WTC11 (cell line): ENCODE data around the gene PIK3C2G. TPM values are rescaled to one million over a fixed set of nuclear protein-coding genes. Genes with fewer than 3 reads are reported as not detected.
"Not testable (repeated sequence)": the region's sequence is repeated elsewhere in the genome, so short reads cannot be mapped to it uniquely, and the experiment has no call there.

ENCODE experiments used
- ATAC-seq: fragments of 200-7000 bp; cut with Tn5 transposase; 2 replicates; pipeline ENCODE4 v1.10.0; 2021; ENCODE audit warnings: mild to moderate bottlenecking, moderate library complexity
- CTCF ChIA-PET: fragments of 300-600 bp; sonication (Branson Sonifier 250); formaldehyde crosslinking; loops from one replicate; lab custom pipeline; 2021; ENCODE audit warnings: antibody characterized with exemption; lab: Charles Lee
- POLR2A ChIA-PET: fragments of 350-600 bp; sonication (Branson Sonifier 250); formaldehyde crosslinking; loops from one replicate; lab custom pipeline; 2021; ENCODE audit warnings: antibody characterized with exemption; lab: Charles Lee
- DNase-seq: peaks from one replicate; pipeline ENCODE4 v3.0.0; 2021; ENCODE audit warnings: low spot score
- H3K27ac Mint-ChIP-seq: 2 replicates; pipeline ENCODE4 v1.8.0; 2021; ENCODE audit warnings: mixed read lengths
- H3K27me3 Mint-ChIP-seq: 2 replicates; pipeline ENCODE4 v1.8.0; 2021; ENCODE audit warnings: low read depth, mild to moderate bottlenecking, moderate library complexity, mixed read lengths
- H3K36me3 Mint-ChIP-seq: 2 replicates; pipeline ENCODE4 v1.8.0; 2021; ENCODE audit warnings: mixed read lengths
- H3K4me1 Mint-ChIP-seq: 2 replicates; pipeline ENCODE4 v1.8.0; 2022; ENCODE audit warnings: mixed read lengths
- H3K4me3 Mint-ChIP-seq: 2 replicates; pipeline ENCODE4 v1.8.0; 2021; ENCODE audit warnings: mild to moderate bottlenecking, moderate library complexity, mixed read lengths
- H3K9me3 Mint-ChIP-seq: 2 replicates; pipeline ENCODE4 v1.8.0; 2021; ENCODE audit warnings: mixed read lengths
- ATF1 ChIP-seq: sonication (generic); formaldehyde crosslinking; IDR thresholded peaks from 2 replicates; pipeline ENCODE4 v1.8.1; 2023; ENCODE audit warnings: mild to moderate bottlenecking, moderate library complexity, missing genetic modification reagents
- ATF2 ChIP-seq: sonication (generic); formaldehyde crosslinking; IDR thresholded peaks from 2 replicates; pipeline ENCODE4 v1.8.1; 2022; ENCODE audit warnings: low read depth, missing genetic modification reagents, borderline replicate concordance
- GRHL2 ChIP-seq: fragments of 250-450 bp; sonication (Bioruptor Pico); IDR thresholded peaks from 2 replicates; pipeline ENCODE4 v1.8.0; 2022; ENCODE audit warnings: mild to moderate bottlenecking, moderate library complexity; ENCODE audit not compliant: insufficient replicate concordance, severe bottlenecking
- MAX ChIP-seq: sonication (generic); formaldehyde crosslinking; IDR thresholded peaks from 2 replicates; pipeline ENCODE4 v1.8.0; 2022; ENCODE audit warnings: mild to moderate bottlenecking, missing genetic modification reagents
- MXD4 ChIP-seq: fragments of 250-450 bp; sonication (Bioruptor Pico); IDR thresholded peaks from 2 replicates; pipeline ENCODE4 v1.8.0; 2021; ENCODE audit warnings: mild to moderate bottlenecking, moderate library complexity, borderline replicate concordance
- MYBL2 ChIP-seq: sonication (generic); formaldehyde crosslinking; IDR thresholded peaks from 2 replicates; pipeline ENCODE4 v1.8.1; 2023; ENCODE audit warnings: mild to moderate bottlenecking, moderate library complexity, missing genetic modification reagents
- NFE2L1 ChIP-seq: sonication (generic); formaldehyde crosslinking; IDR thresholded peaks from 2 replicates; pipeline ENCODE4 v1.8.1; 2023; ENCODE audit warnings: missing genetic modification reagents
- PRRX2 ChIP-seq: fragments of 250-450 bp; sonication (Bioruptor Pico); IDR thresholded peaks from 2 replicates; pipeline ENCODE4 v1.8.0; 2021; ENCODE audit warnings: mild to moderate bottlenecking
- SP1 ChIP-seq: sonication (generic); formaldehyde crosslinking; conservative IDR thresholded peaks from 2 replicates; pipeline ENCODE4 v1.8.1; 2022; ENCODE audit warnings: missing genetic modification reagents
- TP53 ChIP-seq: sonication (generic); formaldehyde crosslinking; IDR thresholded peaks from 2 replicates; pipeline ENCODE4 v1.8.1; 2023; ENCODE audit warnings: mild to moderate bottlenecking, missing genetic modification reagents
- ZNF263 ChIP-seq: sonication (generic); formaldehyde crosslinking; IDR thresholded peaks from 2 replicates; pipeline ENCODE4 v1.8.1; 2022; ENCODE audit warnings: low read depth, mild to moderate bottlenecking, moderate library complexity, missing genetic modification reagents
- ZNF423 ChIP-seq: fragments of 250-450 bp; sonication (Bioruptor Pico); IDR thresholded peaks from 2 replicates; pipeline ENCODE4 v2.1.2; 2022; ENCODE audit warnings: mild to moderate bottlenecking, moderate library complexity
- ZNF532 ChIP-seq: fragments of 250-450 bp; sonication (Bioruptor Pico); IDR thresholded peaks from 2 replicates; pipeline ENCODE4 v1.9.0; 2021; ENCODE audit warnings: mild to moderate bottlenecking, borderline replicate concordance
- total RNA-seq: library from RNA; stranded (reverse); gene quantifications from 3 replicates; pipeline ENCODE4 v1.2.3, GENCODE V29; 2021
- TF ChIP-seq, protein P1 (sequence below): sonication (generic); formaldehyde crosslinking; IDR thresholded peaks from 2 replicates; pipeline ENCODE4 v1.8.0; 2023; ENCODE audit warnings: mild to moderate bottlenecking, missing genetic modification reagents
- TF ChIP-seq, protein P2 (sequence below): sonication (generic); formaldehyde crosslinking; conservative IDR thresholded peaks from 2 replicates; pipeline ENCODE4 v1.8.1; 2023; ENCODE audit warnings: mild to moderate bottlenecking, low read depth, missing genetic modification reagents, moderate library complexity
- TF ChIP-seq, protein P3 (sequence below): sonication (generic); formaldehyde crosslinking; IDR thresholded peaks from 2 replicates; pipeline ENCODE4 v1.8.1; 2022; ENCODE audit warnings: mild to moderate bottlenecking, missing genetic modification reagents, moderate library complexity, borderline replicate concordance

Gene PIK3C2G
- total RNA-seq, 1 experiment from 2014 or later, result not detected

DNA sequence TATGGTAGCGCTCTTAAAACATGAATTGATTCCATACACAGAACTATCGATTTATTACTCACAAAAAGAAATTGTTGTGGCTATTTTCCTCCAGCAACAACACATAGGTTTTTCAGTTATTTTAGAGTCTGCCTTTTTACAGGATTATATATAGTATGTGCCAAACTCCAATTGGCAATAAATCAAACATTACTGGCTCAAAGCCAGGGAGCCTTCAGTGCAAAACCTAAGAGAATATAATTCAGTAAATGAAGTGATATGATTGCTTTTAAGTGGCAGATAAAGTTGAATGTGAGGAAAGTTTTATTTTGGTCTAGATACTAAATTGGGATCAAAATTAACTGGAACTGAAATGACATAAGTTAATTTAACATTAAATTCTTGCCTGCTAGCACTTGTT, 234.8 kb downstream of the PIK3C2G start:
- ATAC-seq (no peak), DNase-seq (no peak)
- no peak overlapping the region for H3K27ac Mint-ChIP-seq
- H3K9me3 Mint-ChIP-seq, result peaks cover 5% of the 10 kb centered on the region
- H3K27me3 Mint-ChIP-seq, result no peaks in the 10 kb centered on the region
- ChIA-PET POLR2A (no interaction called here), CTCF (no interaction called here)
- no peaks in the 10 kb centered on the region for H3K4me1 Mint-ChIP-seq
- TF ChIP-seq, protein P1, sequence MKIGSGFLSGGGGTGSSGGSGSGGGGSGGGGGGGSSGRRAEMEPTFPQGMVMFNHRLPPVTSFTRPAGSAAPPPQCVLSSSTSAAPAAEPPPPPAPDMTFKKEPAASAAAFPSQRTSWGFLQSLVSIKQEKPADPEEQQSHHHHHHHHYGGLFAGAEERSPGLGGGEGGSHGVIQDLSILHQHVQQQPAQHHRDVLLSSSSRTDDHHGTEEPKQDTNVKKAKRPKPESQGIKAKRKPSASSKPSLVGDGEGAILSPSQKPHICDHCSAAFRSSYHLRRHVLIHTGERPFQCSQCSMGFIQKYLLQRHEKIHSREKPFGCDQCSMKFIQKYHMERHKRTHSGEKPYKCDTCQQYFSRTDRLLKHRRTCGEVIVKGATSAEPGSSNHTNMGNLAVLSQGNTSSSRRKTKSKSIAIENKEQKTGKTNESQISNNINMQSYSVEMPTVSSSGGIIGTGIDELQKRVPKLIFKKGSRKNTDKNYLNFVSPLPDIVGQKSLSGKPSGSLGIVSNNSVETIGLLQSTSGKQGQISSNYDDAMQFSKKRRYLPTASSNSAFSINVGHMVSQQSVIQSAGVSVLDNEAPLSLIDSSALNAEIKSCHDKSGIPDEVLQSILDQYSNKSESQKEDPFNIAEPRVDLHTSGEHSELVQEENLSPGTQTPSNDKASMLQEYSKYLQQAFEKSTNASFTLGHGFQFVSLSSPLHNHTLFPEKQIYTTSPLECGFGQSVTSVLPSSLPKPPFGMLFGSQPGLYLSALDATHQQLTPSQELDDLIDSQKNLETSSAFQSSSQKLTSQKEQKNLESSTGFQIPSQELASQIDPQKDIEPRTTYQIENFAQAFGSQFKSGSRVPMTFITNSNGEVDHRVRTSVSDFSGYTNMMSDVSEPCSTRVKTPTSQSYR (CRISPR knock-in tag), result no peak
- TF ChIP-seq SP1 (CRISPR knock-in tag), result no peak
- TF ChIP-seq MAX (CRISPR knock-in tag), result no peak
- TF ChIP-seq ATF2, result no peak
- TF ChIP-seq ZNF263, result no peak
- TF ChIP-seq ZNF423 (CRISPR knock-in tag), result no peak
- TF ChIP-seq MYBL2 (CRISPR knock-in tag), result no peak
- TF ChIP-seq NFE2L1 (CRISPR knock-in tag), result no peak
- TF ChIP-seq ZNF532 (CRISPR knock-in tag), result no peak
- no peak for TF ChIP-seq ATF1 (CRISPR knock-in tag)
- no peak overlapping the region for H3K4me3 Mint-ChIP-seq
- H3K36me3 Mint-ChIP-seq, result no peaks in the 10 kb centered on the region

DNA sequence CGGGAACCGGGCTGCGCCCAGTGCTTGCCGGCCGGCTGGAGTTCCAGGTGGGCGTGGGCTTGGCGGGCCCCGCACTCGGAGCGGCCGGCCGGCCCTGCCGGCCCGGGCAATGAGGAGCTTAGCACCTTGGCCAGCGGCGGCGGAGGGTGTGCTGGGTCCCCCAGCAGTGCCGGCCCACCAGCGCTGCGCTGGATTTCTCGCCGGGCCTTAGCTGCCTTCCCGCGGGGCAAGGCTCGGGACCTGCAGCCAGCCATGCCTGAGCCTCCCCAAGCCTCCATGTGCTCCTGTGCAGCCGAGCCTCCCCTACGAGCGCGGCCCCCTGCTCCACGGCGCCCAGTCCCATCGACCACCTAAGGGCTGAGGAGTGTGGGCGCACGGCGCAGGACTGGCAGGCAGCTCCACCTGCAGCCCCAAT, 238.8 kb downstream of the PIK3C2G start:
- POLR2A ChIA-PET, DNase-seq, H3K27ac Mint-ChIP-seq, H3K9me3 Mint-ChIP-seq, H3K4me1 Mint-ChIP-seq, H3K36me3 Mint-ChIP-seq, ATAC-seq, H3K4me3 Mint-ChIP-seq, H3K27me3 Mint-ChIP-seq: not testable (repeated sequence)
- CTCF ChIA-PET, result interaction anchor here (0.6 to 0.9 kb wide), 2 partner anchors 184 to 1202 kb away, joined by 3 read pairs; no protein-coding TSS in a partner anchor

GRCh38 chr12:18500736-18501135, 239.4 kb downstream of the PIK3C2G start:
- POLR2A ChIA-PET, H3K4me3 Mint-ChIP-seq, H3K27me3 Mint-ChIP-seq, H3K9me3 Mint-ChIP-seq, H3K27ac Mint-ChIP-seq, H3K4me1 Mint-ChIP-seq, H3K36me3 Mint-ChIP-seq, DNase-seq, ATAC-seq: not testable (repeated sequence)
- CTCF ChIA-PET, result interaction anchor here (0.6 to 0.9 kb wide), 2 partner anchors 184 to 1201 kb away, joined by 3 read pairs; no protein-coding TSS in a partner anchor

DNA sequence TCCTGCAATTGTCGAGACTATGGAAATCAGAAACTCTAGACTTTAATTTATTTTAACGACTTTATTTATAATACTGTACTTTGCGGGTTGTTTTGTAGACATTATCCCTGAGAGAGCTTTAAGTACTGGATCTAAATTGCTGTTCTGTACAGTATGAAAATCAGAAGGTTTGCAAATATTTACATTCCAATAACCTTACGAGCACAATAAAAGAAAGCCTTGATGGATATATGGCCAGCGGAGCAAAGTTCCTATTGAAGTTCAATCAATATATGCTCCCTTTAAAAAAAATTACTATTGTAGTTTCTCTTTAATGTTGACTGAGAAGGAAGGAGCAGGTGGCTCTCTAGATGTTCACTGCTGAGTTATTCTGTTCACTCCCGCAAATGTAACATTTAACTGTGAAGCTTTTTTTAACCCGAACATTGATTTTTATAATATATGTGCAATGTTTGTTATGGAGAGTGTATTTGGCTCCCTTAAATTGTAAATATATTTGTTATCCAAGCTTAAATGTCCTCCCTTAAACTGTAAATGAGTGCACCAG, 241.2 kb downstream of the PIK3C2G start:
- CTCF ChIA-PET, result no interaction called here
- Mint-ChIP-seq H3K27ac (no peak overlapping the region), H3K4me1 (no peaks in the 10 kb centered on the region), H3K36me3 (no peaks in the 10 kb centered on the region), H3K27me3 (no peaks in the 10 kb centered on the region), H3K9me3 (peaks cover 5% of the 10 kb centered on the region), H3K4me3 (no peak overlapping the region)
- ATAC-seq (no peak), DNase-seq (no peak)
- POLR2A ChIA-PET, result interaction anchor here (0.5 kb wide), 1 partner anchor 903 kb away, joined by 5 read pairs; no protein-coding TSS in a partner anchor
- TF ChIP-seq MXD4 (CRISPR knock-in tag) (no peak), NFE2L1 (CRISPR knock-in tag) (no peak), PRRX2 (CRISPR knock-in tag) (no peak), GRHL2 (CRISPR knock-in tag) (no peak), TP53 (CRISPR knock-in tag) (no peak)
- TF ChIP-seq, protein P2, sequence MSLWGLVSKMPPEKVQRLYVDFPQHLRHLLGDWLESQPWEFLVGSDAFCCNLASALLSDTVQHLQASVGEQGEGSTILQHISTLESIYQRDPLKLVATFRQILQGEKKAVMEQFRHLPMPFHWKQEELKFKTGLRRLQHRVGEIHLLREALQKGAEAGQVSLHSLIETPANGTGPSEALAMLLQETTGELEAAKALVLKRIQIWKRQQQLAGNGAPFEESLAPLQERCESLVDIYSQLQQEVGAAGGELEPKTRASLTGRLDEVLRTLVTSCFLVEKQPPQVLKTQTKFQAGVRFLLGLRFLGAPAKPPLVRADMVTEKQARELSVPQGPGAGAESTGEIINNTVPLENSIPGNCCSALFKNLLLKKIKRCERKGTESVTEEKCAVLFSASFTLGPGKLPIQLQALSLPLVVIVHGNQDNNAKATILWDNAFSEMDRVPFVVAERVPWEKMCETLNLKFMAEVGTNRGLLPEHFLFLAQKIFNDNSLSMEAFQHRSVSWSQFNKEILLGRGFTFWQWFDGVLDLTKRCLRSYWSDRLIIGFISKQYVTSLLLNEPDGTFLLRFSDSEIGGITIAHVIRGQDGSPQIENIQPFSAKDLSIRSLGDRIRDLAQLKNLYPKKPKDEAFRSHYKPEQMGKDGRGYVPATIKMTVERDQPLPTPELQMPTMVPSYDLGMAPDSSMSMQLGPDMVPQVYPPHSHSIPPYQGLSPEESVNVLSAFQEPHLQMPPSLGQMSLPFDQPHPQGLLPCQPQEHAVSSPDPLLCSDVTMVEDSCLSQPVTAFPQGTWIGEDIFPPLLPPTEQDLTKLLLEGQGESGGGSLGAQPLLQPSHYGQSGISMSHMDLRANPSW (CRISPR knock-in tag), result no peak
- TF ChIP-seq, protein P3, sequence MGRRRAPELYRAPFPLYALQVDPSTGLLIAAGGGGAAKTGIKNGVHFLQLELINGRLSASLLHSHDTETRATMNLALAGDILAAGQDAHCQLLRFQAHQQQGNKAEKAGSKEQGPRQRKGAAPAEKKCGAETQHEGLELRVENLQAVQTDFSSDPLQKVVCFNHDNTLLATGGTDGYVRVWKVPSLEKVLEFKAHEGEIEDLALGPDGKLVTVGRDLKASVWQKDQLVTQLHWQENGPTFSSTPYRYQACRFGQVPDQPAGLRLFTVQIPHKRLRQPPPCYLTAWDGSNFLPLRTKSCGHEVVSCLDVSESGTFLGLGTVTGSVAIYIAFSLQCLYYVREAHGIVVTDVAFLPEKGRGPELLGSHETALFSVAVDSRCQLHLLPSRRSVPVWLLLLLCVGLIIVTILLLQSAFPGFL (CRISPR knock-in tag), result no peak
